ENCODE results near the gene NME9.

The NME9 gene

DNA sequence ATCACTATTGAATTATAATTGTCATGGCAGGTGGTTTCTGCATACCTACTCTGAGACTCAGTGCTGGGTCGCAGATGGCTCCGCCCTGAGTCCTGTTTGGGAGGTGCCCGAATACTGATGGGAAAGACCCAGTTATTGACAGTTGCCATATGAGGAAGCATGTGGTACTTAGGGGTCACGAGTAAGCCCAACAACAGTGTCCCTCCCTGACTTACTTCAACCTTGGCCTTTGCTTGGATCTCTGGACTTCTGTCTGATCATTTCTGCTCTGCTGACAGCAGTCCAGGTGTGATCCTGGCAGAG lies 35.6 kb upstream of the NME9 start:
- no peak overlapping the region for H3K4me3 ChIP-seq (ENCODE audit: low read depth, low read length)
- DNase-seq (ENCODE audit: low read depth) = no peak
- TF ChIP-seq MYC (IDR thresholded peaks at IDR 0.05; ENCODE audit: low read depth, low read length) (no peak), POLR2A (IDR thresholded peaks at IDR 0.05; ENCODE audit: extremely low read depth, insufficient read length) (no peak)
- TF ChIP-seq, protein P1, sequence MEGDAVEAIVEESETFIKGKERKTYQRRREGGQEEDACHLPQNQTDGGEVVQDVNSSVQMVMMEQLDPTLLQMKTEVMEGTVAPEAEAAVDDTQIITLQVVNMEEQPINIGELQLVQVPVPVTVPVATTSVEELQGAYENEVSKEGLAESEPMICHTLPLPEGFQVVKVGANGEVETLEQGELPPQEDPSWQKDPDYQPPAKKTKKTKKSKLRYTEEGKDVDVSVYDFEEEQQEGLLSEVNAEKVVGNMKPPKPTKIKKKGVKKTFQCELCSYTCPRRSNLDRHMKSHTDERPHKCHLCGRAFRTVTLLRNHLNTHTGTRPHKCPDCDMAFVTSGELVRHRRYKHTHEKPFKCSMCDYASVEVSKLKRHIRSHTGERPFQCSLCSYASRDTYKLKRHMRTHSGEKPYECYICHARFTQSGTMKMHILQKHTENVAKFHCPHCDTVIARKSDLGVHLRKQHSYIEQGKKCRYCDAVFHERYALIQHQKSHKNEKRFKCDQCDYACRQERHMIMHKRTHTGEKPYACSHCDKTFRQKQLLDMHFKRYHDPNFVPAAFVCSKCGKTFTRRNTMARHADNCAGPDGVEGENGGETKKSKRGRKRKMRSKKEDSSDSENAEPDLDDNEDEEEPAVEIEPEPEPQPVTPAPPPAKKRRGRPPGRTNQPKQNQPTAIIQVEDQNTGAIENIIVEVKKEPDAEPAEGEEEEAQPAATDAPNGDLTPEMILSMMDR (IDR thresholded peaks at IDR 0.05; ENCODE audit: low read depth, low read length) = no peak
- TF ChIP-seq, protein P2, sequence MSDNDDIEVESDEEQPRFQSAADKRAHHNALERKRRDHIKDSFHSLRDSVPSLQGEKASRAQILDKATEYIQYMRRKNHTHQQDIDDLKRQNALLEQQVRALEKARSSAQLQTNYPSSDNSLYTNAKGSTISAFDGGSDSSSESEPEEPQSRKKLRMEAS (IDR thresholded peaks at IDR 0.05; ENCODE audit: low read depth, low read length) = no peak

DNA sequence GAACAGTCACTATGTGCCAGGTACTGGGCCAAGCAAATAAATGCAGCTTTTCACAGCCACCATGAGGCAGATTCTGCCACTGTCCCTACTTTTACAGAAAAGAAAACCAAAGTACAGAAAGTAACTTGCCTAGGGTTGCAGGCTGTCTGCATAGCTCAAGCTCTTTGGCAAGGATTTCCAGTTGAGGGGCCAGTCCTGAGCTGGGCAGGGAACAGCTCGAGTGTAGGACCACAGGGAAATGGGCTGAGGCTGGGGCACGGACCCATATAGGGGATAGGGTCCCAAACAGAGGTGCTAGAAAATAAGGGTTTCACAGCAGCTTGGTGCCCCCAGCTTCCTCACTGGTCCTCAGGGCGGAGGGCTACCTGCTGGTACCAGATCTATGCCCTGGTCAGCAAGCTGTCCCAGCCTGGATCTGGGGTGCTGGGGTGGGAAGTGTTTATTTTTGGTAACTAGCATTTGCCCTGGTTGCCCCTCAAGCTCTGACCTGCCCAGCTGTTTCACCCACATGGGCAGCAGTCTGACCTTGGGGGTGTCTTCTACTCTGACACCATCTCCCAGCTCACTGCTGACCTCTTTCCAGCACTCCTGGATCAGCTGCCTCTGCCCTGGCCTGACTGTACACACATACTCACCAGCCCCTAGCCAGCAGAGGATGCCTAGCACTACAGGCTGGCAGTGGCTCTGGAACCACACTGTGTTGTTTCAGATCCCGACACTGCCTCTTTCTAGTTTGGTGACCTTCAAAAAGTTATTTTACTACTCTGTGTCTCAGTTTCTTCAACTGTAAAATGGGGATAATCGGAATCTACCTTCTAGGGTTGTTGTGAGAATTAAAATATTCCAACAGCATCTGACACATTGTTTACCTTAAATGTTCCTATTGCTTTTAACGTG lies 35.0 kb upstream of the NME9 start:
- H3K4me3 ChIP-seq (ENCODE audit: low read depth, low read length) = no peak overlapping the region
- TF ChIP-seq, protein P2 (IDR thresholded peaks at IDR 0.05; ENCODE audit: low read depth, low read length) = no peak
- TF ChIP-seq, protein P1 (IDR thresholded peaks at IDR 0.05; ENCODE audit: low read depth, low read length) = no peak
- TF ChIP-seq POLR2A (IDR thresholded peaks at IDR 0.05; ENCODE audit: extremely low read depth, insufficient read length) (no peak), MYC (IDR thresholded peaks at IDR 0.05; ENCODE audit: low read depth, low read length) (no peak)
- no peak for DNase-seq (ENCODE audit: low read depth)

DNA sequence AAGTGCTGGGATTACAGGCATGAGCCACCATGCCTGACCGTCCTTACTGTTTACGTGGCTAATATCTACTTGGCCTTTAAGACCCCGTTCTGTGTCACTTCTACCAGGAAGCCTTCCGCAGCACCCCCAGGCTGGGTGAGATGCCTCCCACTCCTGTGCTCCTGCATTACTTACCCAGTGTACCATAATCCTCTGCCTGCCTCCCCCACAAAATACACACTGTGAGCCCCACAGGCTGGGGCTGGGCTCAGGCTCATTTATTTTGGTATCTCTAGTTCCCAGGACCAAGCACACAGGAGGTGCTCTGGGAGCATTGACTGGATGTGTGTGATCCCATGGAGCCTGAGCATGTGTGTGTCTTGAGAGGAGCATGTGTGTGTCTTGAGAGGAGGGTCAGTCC lies 33.7 kb upstream of the NME9 start:
- TF ChIP-seq, protein P2 (IDR thresholded peaks at IDR 0.05; ENCODE audit: low read depth, low read length) = no peak
- TF ChIP-seq, protein P1 (IDR thresholded peaks at IDR 0.05; ENCODE audit: low read depth, low read length) = no peak
- TF ChIP-seq MYC (IDR thresholded peaks at IDR 0.05; ENCODE audit: low read depth, low read length) (no peak), POLR2A (IDR thresholded peaks at IDR 0.05; ENCODE audit: extremely low read depth, insufficient read length) (no peak)
- no peak overlapping the region for H3K4me3 ChIP-seq (ENCODE audit: low read depth, low read length)
- no peak for DNase-seq (ENCODE audit: low read depth)

DNA sequence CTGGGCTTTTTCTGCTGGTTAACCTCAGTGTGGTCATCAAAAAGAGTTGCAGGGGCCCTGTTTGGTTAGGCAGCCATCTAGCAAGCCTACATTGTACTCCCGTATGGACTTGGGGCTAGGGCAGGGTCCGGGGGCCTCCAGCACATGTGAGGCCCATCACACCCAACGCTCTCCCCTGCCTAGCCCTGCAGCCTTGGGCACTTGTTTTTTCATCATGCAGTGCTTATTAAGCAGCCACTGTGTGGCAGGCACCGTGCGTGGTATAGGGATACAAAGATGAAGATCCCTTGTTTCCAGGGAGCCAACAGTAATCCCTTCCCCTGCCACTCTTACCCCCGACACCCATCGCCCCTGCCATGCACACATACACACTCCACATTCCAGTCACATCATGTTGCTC lies 32.9 kb upstream of the NME9 start:
- H3K4me3 ChIP-seq (ENCODE audit: low read depth, low read length) = no peak overlapping the region
- DNase-seq (ENCODE audit: low read depth) = no peak
- TF ChIP-seq, protein P2 (IDR thresholded peaks at IDR 0.05; ENCODE audit: low read depth, low read length) = no peak
- TF ChIP-seq MYC (IDR thresholded peaks at IDR 0.05; ENCODE audit: low read depth, low read length) = no peak
- TF ChIP-seq POLR2A (IDR thresholded peaks at IDR 0.05; ENCODE audit: extremely low read depth, insufficient read length) = no peak
- TF ChIP-seq, protein P1 (IDR thresholded peaks at IDR 0.05; ENCODE audit: low read depth, low read length) = no peak

DNA sequence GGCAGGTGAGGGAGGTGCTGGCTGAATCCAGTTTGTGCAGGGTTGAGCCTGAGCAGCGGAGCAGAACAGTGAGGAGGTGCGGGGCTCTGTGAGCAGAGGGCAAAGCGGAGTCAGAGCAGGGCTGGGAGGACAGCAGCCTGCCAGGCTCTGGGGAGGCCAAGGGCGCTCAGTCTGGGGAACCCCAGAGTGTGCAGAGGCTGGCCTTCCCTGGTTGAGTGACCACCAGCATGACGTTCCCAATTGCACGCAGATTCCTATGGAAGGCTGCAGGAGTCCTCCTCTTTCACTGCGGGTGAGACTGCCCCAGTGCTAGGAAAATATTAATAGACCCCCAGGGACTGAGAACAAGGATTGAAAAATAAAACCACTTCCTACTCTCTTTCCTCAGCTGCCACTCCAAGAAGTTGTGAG lies 31.9 kb upstream of the NME9 start:
- TF ChIP-seq POLR2A (IDR thresholded peaks at IDR 0.05; ENCODE audit: extremely low read depth, insufficient read length) (no peak), MYC (IDR thresholded peaks at IDR 0.05; ENCODE audit: low read depth, low read length) (no peak)
- TF ChIP-seq, protein P1 (IDR thresholded peaks at IDR 0.05; ENCODE audit: low read depth, low read length) = no peak
- TF ChIP-seq, protein P2 (IDR thresholded peaks at IDR 0.05; ENCODE audit: low read depth, low read length) = no peak
- peak; percentile 53 for DNase-seq (ENCODE audit: low read depth)

More for the DNA sequence above, 31.9 kb upstream of the NME9 start:
- no peak overlapping the region for H3K4me3 ChIP-seq (ENCODE audit: low read depth, low read length)
